BE2C (cell line): ENCODE data around the gene MAPKAP1.
"Not testable (repeated sequence)": the region's sequence is repeated elsewhere in the genome, so short reads cannot be mapped to it uniquely, and the experiment has no call there.

ENCODE experiments used
- DNase-seq: peaks from one replicate; pipeline ENCODE4 v3.0.0-alpha.2; 2020
- H3K27me3 ChIP-seq: fragments of 250-450 bp; sonication (Bioruptor Pico); 2 replicates; pipeline ENCODE4 v1.5.1; 2020; ENCODE audit warnings: mild to moderate bottlenecking
- H3K36me3 ChIP-seq: fragments of 250-450 bp; sonication (Bioruptor Pico); 2 replicates; pipeline ENCODE4 v1.5.1; 2020; ENCODE audit warnings: mild to moderate bottlenecking
- H3K4me1 ChIP-seq: fragments of 250-450 bp; sonication (Bioruptor Pico); 2 replicates; pipeline ENCODE4 v1.5.1; 2020
- H3K4me3 ChIP-seq: 2 replicates; pipeline ENCODE4 v1.5.1; 2011; ENCODE audit warnings: low read depth, low read length
- H3K9me3 ChIP-seq: fragments of 250-450 bp; sonication (Bioruptor Pico); 2 replicates; pipeline ENCODE4 v1.5.1; 2020
- TF ChIP-seq, protein P1 (sequence below): IDR thresholded peaks from 2 replicates; pipeline ENCODE4 v1.5.1; 2012; ENCODE audit warnings: mild to moderate bottlenecking, low read depth, low read length

MAPKAP1 gene

DNA sequence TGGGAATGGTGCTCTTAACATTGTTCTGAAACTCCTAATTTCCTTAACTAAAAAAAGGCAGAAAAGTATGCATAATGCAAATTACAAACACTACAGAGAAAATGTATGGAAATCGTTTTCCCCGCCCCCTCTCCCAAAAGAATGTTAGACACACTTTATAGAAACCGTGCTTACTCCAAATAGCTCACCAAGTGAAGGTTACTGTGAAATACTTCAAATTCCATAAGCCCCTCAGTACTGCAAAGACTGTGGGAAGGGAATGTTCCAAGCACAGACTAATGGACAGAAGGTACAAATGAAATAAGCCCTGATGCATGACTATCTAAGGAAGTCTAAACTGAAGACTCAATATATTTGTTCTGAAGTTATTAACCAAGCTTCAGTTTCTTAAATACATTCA lies 12.5 kb downstream of the MAPKAP1 start:
- TF ChIP-seq, protein P1, sequence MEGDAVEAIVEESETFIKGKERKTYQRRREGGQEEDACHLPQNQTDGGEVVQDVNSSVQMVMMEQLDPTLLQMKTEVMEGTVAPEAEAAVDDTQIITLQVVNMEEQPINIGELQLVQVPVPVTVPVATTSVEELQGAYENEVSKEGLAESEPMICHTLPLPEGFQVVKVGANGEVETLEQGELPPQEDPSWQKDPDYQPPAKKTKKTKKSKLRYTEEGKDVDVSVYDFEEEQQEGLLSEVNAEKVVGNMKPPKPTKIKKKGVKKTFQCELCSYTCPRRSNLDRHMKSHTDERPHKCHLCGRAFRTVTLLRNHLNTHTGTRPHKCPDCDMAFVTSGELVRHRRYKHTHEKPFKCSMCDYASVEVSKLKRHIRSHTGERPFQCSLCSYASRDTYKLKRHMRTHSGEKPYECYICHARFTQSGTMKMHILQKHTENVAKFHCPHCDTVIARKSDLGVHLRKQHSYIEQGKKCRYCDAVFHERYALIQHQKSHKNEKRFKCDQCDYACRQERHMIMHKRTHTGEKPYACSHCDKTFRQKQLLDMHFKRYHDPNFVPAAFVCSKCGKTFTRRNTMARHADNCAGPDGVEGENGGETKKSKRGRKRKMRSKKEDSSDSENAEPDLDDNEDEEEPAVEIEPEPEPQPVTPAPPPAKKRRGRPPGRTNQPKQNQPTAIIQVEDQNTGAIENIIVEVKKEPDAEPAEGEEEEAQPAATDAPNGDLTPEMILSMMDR, result no peak
- DNase-seq, result no peak
- H3K36me3 ChIP-seq, result no peaks in the 10 kb centered on the region
- H3K4me3 ChIP-seq, result no peak overlapping the region
- H3K27me3 ChIP-seq, result no peaks in the 10 kb centered on the region
- no peaks in the 10 kb centered on the region for H3K9me3 ChIP-seq
- peaks cover 4% of the 10 kb centered on the region for H3K4me1 ChIP-seq

DNA sequence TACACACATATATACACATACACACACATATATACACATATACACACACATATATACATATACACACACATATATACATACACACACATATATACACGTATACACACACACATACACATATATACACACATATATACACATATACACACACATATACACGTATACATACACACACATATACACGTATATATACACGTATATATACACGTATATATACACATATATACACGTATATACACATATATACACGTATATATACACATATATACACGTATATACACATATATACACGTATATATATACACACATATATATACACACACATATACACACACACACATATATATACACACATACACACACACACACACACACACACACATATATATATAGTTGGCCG lies 13.5 kb downstream of the MAPKAP1 start:
- not testable (repeated sequence) for DNase-seq, H3K36me3 ChIP-seq, H3K9me3 ChIP-seq, H3K4me1 ChIP-seq, H3K27me3 ChIP-seq, H3K4me3 ChIP-seq

DNA sequence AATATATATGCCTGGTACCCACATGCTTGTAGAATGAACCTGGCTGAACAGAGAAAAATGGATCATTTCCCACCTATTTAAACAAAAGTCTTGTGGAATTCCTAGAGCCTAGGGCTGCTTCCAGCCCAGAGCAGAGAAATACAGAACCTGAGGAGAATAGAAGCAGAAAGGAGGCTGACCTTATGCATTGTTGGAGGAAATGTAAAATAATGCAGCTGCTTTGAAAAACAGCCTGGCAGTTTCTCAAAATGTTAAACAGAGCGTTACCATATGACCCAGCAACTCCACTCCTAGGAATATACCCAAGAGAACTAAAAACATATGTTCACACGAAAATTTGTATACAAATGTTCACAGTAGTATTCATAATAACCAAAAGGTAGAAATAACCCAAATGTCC lies 15.1 kb downstream of the MAPKAP1 start:
- H3K36me3 ChIP-seq, result no peaks in the 10 kb centered on the region
- TF ChIP-seq, protein P1, result no peak
- DNase-seq, result no peak
- no peak overlapping the region for H3K4me3 ChIP-seq
- H3K4me1 ChIP-seq, result peaks cover 4% of the 10 kb centered on the region
- H3K9me3 ChIP-seq, result no peaks in the 10 kb centered on the region; the same call in 1 of the 2 replicates
- no peaks in the 10 kb centered on the region for H3K27me3 ChIP-seq

DNA sequence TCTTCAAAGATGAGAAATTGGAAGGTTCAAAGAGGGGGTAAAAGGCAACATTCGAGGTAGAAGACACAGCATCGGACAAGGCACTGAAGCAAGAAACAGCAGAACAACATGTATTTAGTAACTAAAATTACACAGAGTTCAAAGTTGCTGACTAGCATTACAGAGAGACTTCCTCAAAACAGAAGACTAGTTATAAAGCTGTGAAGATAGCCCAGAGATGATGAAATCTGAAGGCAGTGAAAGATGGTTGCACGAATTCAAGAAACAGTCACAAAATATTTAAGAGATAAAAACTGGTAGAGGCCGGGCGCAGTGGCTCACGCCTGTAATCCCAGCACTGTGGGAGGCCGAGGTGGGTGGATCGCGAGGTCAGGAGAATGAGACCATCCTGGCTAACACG lies 16.3 kb downstream of the MAPKAP1 start:
- TF ChIP-seq, protein P1, result no peak
- Histone ChIP-seq H3K9me3 (no peaks in the 10 kb centered on the region; the same call in 1 of the 2 replicates), H3K36me3 (no peaks in the 10 kb centered on the region), H3K27me3 (no peaks in the 10 kb centered on the region), H3K4me1 (peaks cover 4% of the 10 kb centered on the region), H3K4me3 (no peak overlapping the region)
- no peak for DNase-seq

DNA sequence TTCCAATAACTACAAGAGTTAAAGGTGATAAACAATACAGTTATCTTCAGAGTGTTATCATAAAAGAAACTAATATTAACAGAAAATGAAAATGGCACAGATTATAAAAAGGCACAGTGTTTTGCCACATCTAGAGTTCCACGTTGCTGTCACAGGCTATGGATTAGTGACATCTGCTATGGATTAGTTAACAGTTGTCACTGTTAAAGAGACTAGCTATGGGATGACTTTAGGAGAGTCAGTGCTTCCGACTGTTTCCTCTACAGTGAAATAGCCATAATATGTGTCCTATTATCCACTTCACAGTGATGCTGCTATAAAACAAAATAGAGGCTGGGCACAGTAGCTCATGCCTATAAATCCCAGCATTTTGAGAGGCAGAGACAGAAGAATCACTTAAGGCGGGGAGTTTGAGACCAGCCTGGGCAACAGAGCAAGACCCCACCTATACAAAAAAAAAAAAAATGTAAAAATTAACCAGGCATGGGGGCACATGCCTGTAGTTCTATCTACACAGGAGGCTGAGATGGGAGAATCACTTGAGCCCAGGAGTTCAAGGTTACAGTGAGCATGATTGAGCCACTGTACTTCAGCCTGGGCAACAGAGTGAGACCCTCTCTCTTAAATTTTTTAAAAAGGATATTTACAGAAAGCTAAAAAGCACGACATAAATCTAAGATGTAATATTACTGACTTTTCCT lies 19.7 kb downstream of the MAPKAP1 start:
- Histone ChIP-seq H3K4me3 (no peak overlapping the region), H3K4me1 (no peaks in the 10 kb centered on the region), H3K9me3 (no peaks in the 10 kb centered on the region; the same call in 1 of the 2 replicates), H3K36me3 (no peaks in the 10 kb centered on the region; the same call in 1 of the 2 replicates), H3K27me3 (no peaks in the 10 kb centered on the region)
- DNase-seq, result no peak
- TF ChIP-seq, protein P1, result no peak

DNA sequence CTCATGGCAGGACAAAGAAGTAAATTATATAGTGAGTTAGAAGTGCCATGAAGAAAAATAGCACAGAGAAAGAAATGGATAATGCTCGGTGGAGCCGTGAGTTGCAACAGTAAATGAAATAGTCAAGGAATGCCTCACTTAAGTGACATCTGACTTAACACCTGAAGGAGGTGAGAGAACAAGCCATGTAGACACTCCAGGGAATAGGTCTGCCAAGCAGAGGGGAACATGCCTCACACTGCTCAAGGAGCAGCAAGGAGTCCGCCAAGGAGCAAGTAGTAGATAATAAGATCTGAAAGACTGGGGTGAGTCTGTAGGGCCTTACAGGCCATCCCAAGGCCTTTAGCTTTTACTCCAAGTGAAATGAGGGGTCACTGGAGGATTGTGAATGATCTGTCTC lies 21.8 kb downstream of the MAPKAP1 start:
- no peaks in the 10 kb centered on the region for H3K27me3 ChIP-seq
- H3K4me1 ChIP-seq, result no peaks in the 10 kb centered on the region
- no peak for DNase-seq
- H3K4me3 ChIP-seq, result no peak overlapping the region
- TF ChIP-seq, protein P1, result no peak
- no peaks in the 10 kb centered on the region; the same call in 1 of the 2 replicates for H3K9me3 ChIP-seq
- H3K36me3 ChIP-seq, result no peaks in the 10 kb centered on the region; the same call in 1 of the 2 replicates
